IMR-90 (cell line): ENCODE results near the gene ZNF20. TPM values are rescaled to one million over a fixed set of nuclear protein-coding genes. Genes with fewer than 3 reads are reported as not detected.

Experiments used
- ATAC-seq: fragments of 200-7000 bp; cut with Tn5 transposase; 2 replicates; pipeline ENCODE4 v1.9.1; 2020; ENCODE audit warnings: low read depth, mild to moderate bottlenecking, moderate library complexity
- BruUV-seq: library from RNA; stranded (reverse); fragments of 400-500 nt; replicated peaks from 2 replicates; lab custom pipeline; 2021; lab: Mats Ljungman, UMichigan
- CTCF ChIA-PET: fragments of 300-600 bp; formaldehyde crosslinking; extraction: SDS; loops from one replicate; lab custom pipeline; 2021; ENCODE audit warnings: antibody characterized with exemption; lab: Yijun Ruan, JAX
- POLR2A ChIA-PET: fragments of 300-600 bp; sonication (Branson Sonifier 250); formaldehyde crosslinking; loops from one replicate; lab custom pipeline; 2022; ENCODE audit warnings: antibody characterized with exemption; ENCODE audit not compliant: unreplicated experiment; lab: Charles Lee
- DNase-seq: peaks from one replicate; pipeline ENCODE4 v3.0.0; 2013
- H2AFZ ChIP-seq: replicated peaks from 2 replicates; pipeline ENCODE3; 2013; ENCODE audit warnings: low read length, mild to moderate bottlenecking; ENCODE audit not compliant: poor library complexity
- H2AK5ac ChIP-seq: 2 replicates; pipeline ENCODE4 v1.6.1; 2013; ENCODE audit warnings: low read depth, low read length, inconsistent platforms
- H2AK9ac ChIP-seq: replicated peaks from 2 replicates; pipeline ENCODE3; 2013; ENCODE audit warnings: mild to moderate bottlenecking, low read depth, low read length, moderate library complexity; ENCODE audit not compliant: poor library complexity
- H2BK120ac ChIP-seq: 2 replicates; pipeline ENCODE4 v1.6.1; 2013; ENCODE audit warnings: low read depth, low read length, inconsistent platforms
- H2BK15ac ChIP-seq: 3 replicates; pipeline ENCODE4 v1.6.1; 2013; ENCODE audit warnings: low read depth, low read length, inconsistent platforms
- H2BK20ac ChIP-seq: 2 replicates; pipeline ENCODE4 v1.6.1; 2013; ENCODE audit warnings: low read depth, mild to moderate bottlenecking, inconsistent platforms, low read length, moderate library complexity
- H2BK5ac ChIP-seq: 2 replicates; pipeline ENCODE4 v1.6.1; 2013; ENCODE audit warnings: mild to moderate bottlenecking, low read depth, low read length, inconsistent platforms; ENCODE audit not compliant: poor library complexity, severe bottlenecking
- H3K14ac ChIP-seq: replicated peaks from 2 replicates; pipeline ENCODE4 v1.6.1; 2013; ENCODE audit warnings: low read depth, low read length, inconsistent platforms
- H3K18ac ChIP-seq: 2 replicates; pipeline ENCODE4 v1.6.1; 2013; ENCODE audit warnings: low read depth, low read length, control low read depth
- H3K23ac ChIP-seq: 2 replicates; pipeline ENCODE4 v1.6.1; 2013; ENCODE audit warnings: low read depth, low read length, inconsistent platforms
- H3K27ac ChIP-seq: 2 replicates; pipeline ENCODE4 v1.5.1; 2013; ENCODE audit warnings: mild to moderate bottlenecking, control low read depth, low read length; ENCODE audit not compliant: insufficient read depth
- H3K27me3 ChIP-seq: 2 replicates; pipeline ENCODE4 v1.6.1; 2013; ENCODE audit warnings: low read length; ENCODE audit not compliant: control insufficient read depth, insufficient read depth
- H3K36me3 ChIP-seq: 2 replicates; pipeline ENCODE4 v1.6.1; 2013; ENCODE audit warnings: low read length, mixed read lengths; ENCODE audit not compliant: control insufficient read depth, insufficient read depth
- H3K4ac ChIP-seq: 2 replicates; pipeline ENCODE4 v1.6.1; 2013; ENCODE audit warnings: low read depth, low read length, inconsistent platforms
- H3K4me1 ChIP-seq: 2 replicates; pipeline ENCODE4 v1.6.1; 2013; ENCODE audit warnings: low read length, mixed read lengths; ENCODE audit not compliant: control insufficient read depth, insufficient read depth
- H3K4me2 ChIP-seq: 2 replicates; pipeline ENCODE4 v1.6.1; 2013; ENCODE audit warnings: low read depth, mild to moderate bottlenecking, control low read depth, low read length, moderate library complexity
- H3K4me3 ChIP-seq: 2 replicates; pipeline ENCODE4 v1.5.1; 2013; ENCODE audit warnings: low read depth, mild to moderate bottlenecking, control low read depth, low read length, moderate library complexity; ENCODE audit not compliant: insufficient read depth
- H3K56ac ChIP-seq: 2 replicates; pipeline ENCODE4 v1.6.1; 2013; ENCODE audit warnings: low read length, inconsistent platforms; ENCODE audit not compliant: insufficient read depth; ENCODE audit errors: extremely low read depth
- H3K79me1 ChIP-seq, 2 experiments: 2 replicates each; pipeline ENCODE4 v1.6.1; 2013; ENCODE audit warnings: low read length in 2 of 2, inconsistent platforms in 1 of 2, low read depth in 1 of 2
- H3K9ac ChIP-seq: 2 replicates; pipeline ENCODE4 v1.6.1; 2013; ENCODE audit warnings: low read depth, low read length, control low read depth
- H3K9me1 ChIP-seq: 2 replicates; pipeline ENCODE4 v1.6.1; 2013; ENCODE audit warnings: low read length, inconsistent platforms; ENCODE audit not compliant: insufficient read depth
- H3K9me3 ChIP-seq: 2 replicates; pipeline ENCODE4 v1.6.1; 2013; ENCODE audit warnings: low read length; ENCODE audit not compliant: control insufficient read depth, insufficient read depth
- H4K20me1 ChIP-seq: 2 replicates; pipeline ENCODE4 v1.6.1; 2013; ENCODE audit warnings: low read length, inconsistent platforms; ENCODE audit not compliant: insufficient read depth
- H4K5ac ChIP-seq: 2 replicates; pipeline ENCODE4 v1.6.1; 2013; ENCODE audit warnings: mild to moderate bottlenecking, low read depth, low read length, control low read depth
- H4K8ac ChIP-seq, 2 experiments: 2 replicates each; pipeline ENCODE4 v1.6.1; 2013; ENCODE audit warnings: low read depth in 2 of 2, low read length in 2 of 2, control low read depth in 1 of 2, inconsistent platforms in 1 of 2
- H4K91ac ChIP-seq: 2 replicates; pipeline ENCODE4 v1.6.1; 2013; ENCODE audit warnings: low read depth, low read length, inconsistent platforms; ENCODE audit not compliant: insufficient read depth
- FOS ChIP-seq: fragments of 150-350 bp; IDR thresholded peaks from 2 replicates; pipeline ENCODE4 v1.6.1; 2016; ENCODE audit warnings: low read depth, low read length
- WGBS, 2 experiments: methylation state at CpG; one replicate each; pipeline versions ENCODE4 v1.1.5 to v1.1.7; 2013; ENCODE audit warnings: missing lambda C conversion rate in 2 of 2; ENCODE audit not compliant: insufficient read length in 1 of 2; ENCODE audit errors: extremely low coverage in 2 of 2; 5-methylcytosine and 5-hydroxymethylcytosine counted together
- dilution Hi-C: fragments of 300-500 bp; cut with HindIII; formaldehyde crosslinking; loops from one replicate; pipeline ENCODE4 v1.14.3; 2018; ENCODE audit warnings: low sequenced_read_pairs; ENCODE audit not compliant: unreplicated experiment
- in situ Hi-C: fragments of 300-500 bp; cut with MboI; formaldehyde crosslinking; loops from 3 replicates; pipeline ENCODE4 v1.14.3; 2019; ENCODE audit warnings: low sequenced_read_pairs, inconsistent platforms, mixed read lengths
- intact Hi-C: fragments of 100-400 bp; cut with micrococcal nuclease; formaldehyde crosslinking; loops from 2 replicates; pipeline ENCODE4 v1.10.0; 2022
- polyA plus RNA-seq, 3 experiments: library from polyadenylated mRNA; depleted of rRNA; stranded (reverse); fragments of >200 nt; gene quantifications; 2 replicates each; pipeline ENCODE4 v1.2.3, GENCODE V29; 2012; ENCODE audit warnings: low replicate concordance in 1 of 3
- total RNA-seq: library from RNA; depleted of rRNA; stranded (reverse); fragments of >200 nt; gene quantifications from 2 replicates; pipeline ENCODE4 v1.2.3, GENCODE V29; 2012
- TF ChIP-seq, protein P1 (sequence below): fragments of 150-350 bp; IDR thresholded peaks from 2 replicates; pipeline ENCODE4 v1.6.1; 2017; ENCODE audit warnings: mild to moderate bottlenecking, antibody characterized with exemption, low read length, low read depth

ZNF20 gene
- total and polyA plus RNA-seq, 2 of the 4 experiments (the other 2 are of a cell fraction), result 2.1 to 7.9 TPM

DNA sequence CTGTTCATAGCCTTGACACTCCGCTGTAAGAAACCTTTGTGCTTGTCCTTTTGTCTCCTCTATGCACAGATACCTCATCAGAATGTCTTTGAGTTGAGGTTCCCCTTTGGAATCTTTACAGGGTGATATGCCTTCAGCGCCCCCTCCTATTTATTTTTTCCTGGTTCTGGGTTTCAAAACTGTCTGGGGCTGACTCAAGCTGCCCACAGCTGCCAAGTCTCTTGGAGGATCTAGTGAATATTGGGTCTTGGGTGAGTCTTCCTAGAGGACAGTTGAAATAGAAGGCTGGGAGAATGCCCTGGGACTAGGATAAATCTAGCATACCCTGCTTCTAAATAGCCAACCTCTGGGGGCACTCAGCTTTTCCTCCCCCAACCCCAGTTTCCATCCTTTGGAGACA lies 23.7 kb upstream of the ZNF20 start:
- ChIA-PET POLR2A (no interaction called here), CTCF (no interaction called here)
- dilution Hi-C loops (no loop called here), in situ Hi-C loops (no loop called here), intact Hi-C loops (loop anchor here (10.0 kb wide), 1 partner anchor 131 kb away; the partner anchor contains the start of gene ZNF44)
- H4K20me1 ChIP-seq, result no peaks in the 10 kb centered on the region
- 0 out of 2 replicates have a peak, but pooled peaks cover 2% of the 10 kb centered on the region for H3K9me1 ChIP-seq
- no peak overlapping the region for H2AK5ac ChIP-seq
- H3K4me1 ChIP-seq, result peaks cover 3% of the 10 kb centered on the region
- no peak overlapping the region for H3K18ac ChIP-seq
- H3K4me2 ChIP-seq, result peak overlapping the region; percentile 96
- H3K79me1 ChIP-seq, result peaks cover 17 to 41% of the 10 kb centered on the region in 2 experiments; a peak in 2 of 4 replicates
- 0 out of 2 replicates have a peak, but pooled peaks cover 2% of the 10 kb centered on the region for H3K36me3 ChIP-seq
- no peak overlapping the region for H2BK15ac ChIP-seq
- H2BK20ac ChIP-seq, result no peak overlapping the region
- no peak overlapping the region; the same call in 1 of the 2 replicates for H4K91ac ChIP-seq
- H3K27me3 ChIP-seq, result no peaks in the 10 kb centered on the region
- BruUV-seq, result TSS peak; percentile 32
- peak; percentile 56 for DNase-seq
- H3K4ac ChIP-seq, result no peak overlapping the region
- H3K27ac ChIP-seq, result no peak overlapping the region
- peak overlapping the region in 1 of 2 experiments; percentile 56; a peak in 1 of 4 replicates for H4K8ac ChIP-seq
- ATAC-seq, result peak; percentile 5; the same call in 1 of the 2 replicates
- H3K56ac ChIP-seq, result peak overlapping the region; percentile 29; the same call in 1 of the 2 replicates
- peak overlapping the region; percentile 80 for H2AK9ac ChIP-seq
- no CpG with 5 or more reads among the region's 2 CpGs for WGBS, 2 experiments
- H3K4me3 ChIP-seq, result peak overlapping the region; percentile 83
- H2BK5ac ChIP-seq, result peak overlapping the region; percentile 69
- no peak overlapping the region for H2AFZ ChIP-seq
- H2BK120ac ChIP-seq, result no peak overlapping the region
- H3K14ac ChIP-seq, result peak overlapping the region; percentile 22; the same call in 1 of the 2 replicates
- no peak overlapping the region for H4K5ac ChIP-seq
- H3K9me3 ChIP-seq, result no peaks in the 10 kb centered on the region
- TF ChIP-seq, protein P1, sequence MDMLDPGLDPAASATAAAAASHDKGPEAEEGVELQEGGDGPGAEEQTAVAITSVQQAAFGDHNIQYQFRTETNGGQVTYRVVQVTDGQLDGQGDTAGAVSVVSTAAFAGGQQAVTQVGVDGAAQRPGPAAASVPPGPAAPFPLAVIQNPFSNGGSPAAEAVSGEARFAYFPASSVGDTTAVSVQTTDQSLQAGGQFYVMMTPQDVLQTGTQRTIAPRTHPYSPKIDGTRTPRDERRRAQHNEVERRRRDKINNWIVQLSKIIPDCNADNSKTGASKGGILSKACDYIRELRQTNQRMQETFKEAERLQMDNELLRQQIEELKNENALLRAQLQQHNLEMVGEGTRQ, result no peak
- 0 out of 2 replicates have a peak, but pooled peaks have one; percentile 8 for TF ChIP-seq FOS
- H3K9ac ChIP-seq, result peak overlapping the region; percentile 77; the same call in 1 of the 2 replicates
- H3K23ac ChIP-seq, result peak overlapping the region; percentile 47; the same call in 1 of the 2 replicates
